IgD-negative memory B cell (primary cell): ENCODE results near the gene SLC4A4. TPM values are rescaled to one million over a fixed set of nuclear protein-coding genes. Genes with fewer than 3 reads are reported as not detected.

Experiments used
- H3K27ac Mint-ChIP-seq, 3 donors: one replicate each; pipeline ENCODE4 v1.8.0; 2020 to 2022; ENCODE audit warnings: mild to moderate bottlenecking in 3 of 3, mixed read lengths in 3 of 3, moderate library complexity in 1 of 3
- H3K27me3 Mint-ChIP-seq: one replicate; pipeline ENCODE4 v1.8.0; 2021; ENCODE audit warnings: mixed read lengths
- H3K36me3 Mint-ChIP-seq: one replicate; pipeline ENCODE4 v1.8.0; 2020; ENCODE audit warnings: mild to moderate bottlenecking, mixed read lengths
- H3K4me1 Mint-ChIP-seq, 3 donors: one replicate each; pipeline ENCODE4 v1.8.0; 2020 to 2022; ENCODE audit warnings: mixed read lengths in 3 of 3, mild to moderate bottlenecking in 1 of 3
- H3K4me3 Mint-ChIP-seq, 4 donors: one replicate each; pipeline ENCODE4 v1.8.0; 2020 to 2022; ENCODE audit warnings: mild to moderate bottlenecking in 4 of 4, mixed read lengths in 4 of 4, moderate library complexity in 3 of 4
- H3K9me3 Mint-ChIP-seq, 3 donors: one replicate each; pipeline ENCODE4 v1.8.0; 2020 to 2021; ENCODE audit warnings: mixed read lengths in 3 of 3, mild to moderate bottlenecking in 1 of 3
- polyA plus RNA-seq: library from polyadenylated mRNA; unstranded; fragments of 300-500 nt; fragmentation: Illumina TruSeq; gene quantifications from one replicate; pipeline ENCODE4 v1.2.3, GENCODE V29; 2021

The SLC4A4 gene
- polyA plus RNA-seq, 1 donor from 2014 or later = not detected

GRCh38 chr4:71417150-71417549, 78.3 kb downstream of the SLC4A4 start:
- H3K36me3 Mint-ChIP-seq = no peaks in the 10 kb centered on the region
- no peak overlapping the region for H3K27ac Mint-ChIP-seq
- H3K4me1 Mint-ChIP-seq = no peaks in the 10 kb centered on the region
- no peak overlapping the region for H3K4me3 Mint-ChIP-seq
- no peaks in the 10 kb centered on the region for H3K27me3 Mint-ChIP-seq
- H3K9me3 Mint-ChIP-seq = peaks cover 0 to 4% (median 0%) of the 10 kb centered on the region in 3 donors

DNA sequence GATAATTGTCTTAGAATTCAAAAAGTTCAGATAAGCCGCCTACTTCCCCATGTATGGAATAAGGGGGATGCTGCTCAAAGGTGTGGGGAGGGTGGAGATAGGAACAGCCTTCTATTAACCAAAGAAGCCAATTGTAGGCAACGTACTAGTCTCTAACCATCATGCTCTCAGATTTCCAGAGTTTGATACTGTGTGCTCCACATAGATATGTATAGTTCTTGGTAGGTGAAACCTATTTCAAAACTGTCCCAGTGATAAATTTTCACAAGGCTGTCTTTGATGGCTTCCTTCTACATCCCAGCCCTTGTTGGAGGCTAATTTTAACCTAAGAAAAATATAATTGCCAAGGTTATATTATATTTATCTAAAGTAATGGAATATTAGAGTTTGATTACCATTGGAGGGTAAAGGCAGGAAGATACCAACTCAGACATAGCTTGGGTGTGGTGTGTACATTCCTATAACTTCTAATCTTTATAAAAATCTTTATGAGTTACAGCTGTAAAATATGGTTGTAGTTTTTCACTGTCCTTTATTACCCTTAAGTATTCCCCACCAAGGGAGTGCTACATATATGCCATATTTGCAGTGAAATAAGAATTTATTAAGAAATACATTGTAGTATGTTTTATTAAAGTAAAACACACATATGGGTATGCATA, 87.7 kb downstream of the SLC4A4 start:
- H3K4me3 Mint-ChIP-seq = no peak overlapping the region
- no peaks in the 10 kb centered on the region for H3K4me1 Mint-ChIP-seq
- no peaks in the 10 kb centered on the region for H3K27me3 Mint-ChIP-seq
- H3K27ac Mint-ChIP-seq = no peak overlapping the region
- no peaks in the 10 kb centered on the region for H3K36me3 Mint-ChIP-seq
- H3K9me3 Mint-ChIP-seq = peaks cover 0 to 6% (median 0%) of the 10 kb centered on the region in 3 donors

DNA sequence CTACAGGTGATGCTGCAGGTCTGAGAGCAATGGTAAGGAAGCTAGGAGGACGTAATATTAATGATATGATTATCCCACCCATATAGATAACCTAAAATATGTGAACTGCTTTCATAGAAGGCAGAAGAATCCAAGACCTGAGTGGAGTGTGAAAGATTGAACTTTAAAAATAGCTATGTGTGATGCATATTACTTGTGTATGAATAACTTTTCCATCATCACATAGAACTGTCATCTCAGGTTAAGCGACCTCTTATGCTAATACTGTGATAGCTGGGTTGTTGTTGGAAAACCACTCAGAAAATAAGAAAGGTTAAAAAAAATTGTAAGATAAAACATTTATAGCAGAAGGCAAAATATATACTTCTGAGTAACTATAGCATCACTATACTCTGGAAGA, 90.3 kb downstream of the SLC4A4 start:
- no peak overlapping the region for H3K27ac Mint-ChIP-seq
- H3K9me3 Mint-ChIP-seq = peaks cover 0 to 6% (median 0%) of the 10 kb centered on the region in 3 donors
- H3K36me3 Mint-ChIP-seq = no peaks in the 10 kb centered on the region
- H3K4me3 Mint-ChIP-seq = no peak overlapping the region
- no peaks in the 10 kb centered on the region for H3K27me3 Mint-ChIP-seq
- H3K4me1 Mint-ChIP-seq = no peaks in the 10 kb centered on the region

GRCh38 chr4:71429962-71430361, 91.1 kb downstream of the SLC4A4 start:
- Mint-ChIP-seq H3K9me3 (peaks cover 0 to 8% (median 0%) of the 10 kb centered on the region in 3 donors), H3K27ac (no peak overlapping the region), H3K27me3 (peaks cover 3% of the 10 kb centered on the region), H3K4me1 (no peaks in the 10 kb centered on the region), H3K4me3 (no peak overlapping the region), H3K36me3 (no peaks in the 10 kb centered on the region)

DNA sequence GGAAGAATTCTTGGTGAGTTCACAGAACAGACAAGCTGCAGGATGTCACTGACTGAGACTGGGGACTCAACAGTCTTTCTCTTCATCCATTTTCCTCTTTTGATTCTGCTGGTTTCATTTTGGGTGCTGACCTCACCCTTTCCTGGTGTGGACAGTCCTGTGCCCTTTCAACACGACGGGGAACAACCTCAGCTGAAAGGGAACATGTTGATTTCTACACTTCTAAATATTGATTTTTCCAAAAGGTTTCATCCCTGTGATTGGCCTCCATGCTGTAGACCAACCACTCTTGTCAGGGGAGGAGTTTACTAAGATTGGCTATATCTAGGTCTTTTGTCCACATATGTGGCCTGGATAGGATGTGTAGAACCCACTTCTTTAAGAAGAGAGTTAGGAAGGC, 91.8 kb downstream of the SLC4A4 start:
- peaks cover 4% of the 10 kb centered on the region for H3K27me3 Mint-ChIP-seq
- H3K36me3 Mint-ChIP-seq = no peaks in the 10 kb centered on the region
- no peak overlapping the region for H3K27ac Mint-ChIP-seq
- no peaks in the 10 kb centered on the region for H3K4me1 Mint-ChIP-seq
- peaks cover 0 to 8% (median 0%) of the 10 kb centered on the region in 3 donors for H3K9me3 Mint-ChIP-seq
- H3K4me3 Mint-ChIP-seq = no peak overlapping the region

GRCh38 chr4:71440612-71441011, 101.8 kb downstream of the SLC4A4 start:
- Mint-ChIP-seq H3K4me1 (peaks cover 0 to 2% (median 0%) of the 10 kb centered on the region in 3 donors), H3K27me3 (peaks cover 5% of the 10 kb centered on the region), H3K9me3 (peaks cover 0 to 1% (median 0%) of the 10 kb centered on the region in 3 donors), H3K4me3 (no peak overlapping the region), H3K27ac (no peak overlapping the region), H3K36me3 (no peaks in the 10 kb centered on the region)

GRCh38 chr4:71441186-71442169, 102.7 kb downstream of the SLC4A4 start:
- Mint-ChIP-seq H3K36me3 (no peaks in the 10 kb centered on the region), H3K9me3 (peaks cover 0 to 1% (median 0%) of the 10 kb centered on the region in 3 donors), H3K27ac (no peak overlapping the region), H3K27me3 (peaks cover 5% of the 10 kb centered on the region), H3K4me1 (peaks cover 0 to 2% (median 0%) of the 10 kb centered on the region in 3 donors), H3K4me3 (no peak overlapping the region)

GRCh38 chr4:71442336-71442735, 103.5 kb downstream of the SLC4A4 start:
- peaks cover 5% of the 10 kb centered on the region for H3K27me3 Mint-ChIP-seq

GRCh38 chr4:71444395-71444794, 105.6 kb downstream of the SLC4A4 start:
- Mint-ChIP-seq H3K27me3 (peaks cover 5% of the 10 kb centered on the region), H3K36me3 (no peaks in the 10 kb centered on the region), H3K4me1 (peaks cover 0 to 2% (median 0%) of the 10 kb centered on the region in 3 donors), H3K27ac (no peak overlapping the region), H3K9me3 (peaks cover 0 to under 1% (median 0%) of the 10 kb centered on the region in 3 donors), H3K4me3 (no peak overlapping the region)

More at GRCh38 chr4:71442336-71442735, 103.5 kb downstream of the SLC4A4 start:
- no peak overlapping the region for H3K27ac Mint-ChIP-seq
- H3K4me3 Mint-ChIP-seq = no peak overlapping the region
- no peaks in the 10 kb centered on the region for H3K36me3 Mint-ChIP-seq
- peaks cover 0 to 2% (median 0%) of the 10 kb centered on the region in 3 donors for H3K4me1 Mint-ChIP-seq
- H3K9me3 Mint-ChIP-seq = peaks cover 0 to 1% (median 0%) of the 10 kb centered on the region in 3 donors

DNA sequence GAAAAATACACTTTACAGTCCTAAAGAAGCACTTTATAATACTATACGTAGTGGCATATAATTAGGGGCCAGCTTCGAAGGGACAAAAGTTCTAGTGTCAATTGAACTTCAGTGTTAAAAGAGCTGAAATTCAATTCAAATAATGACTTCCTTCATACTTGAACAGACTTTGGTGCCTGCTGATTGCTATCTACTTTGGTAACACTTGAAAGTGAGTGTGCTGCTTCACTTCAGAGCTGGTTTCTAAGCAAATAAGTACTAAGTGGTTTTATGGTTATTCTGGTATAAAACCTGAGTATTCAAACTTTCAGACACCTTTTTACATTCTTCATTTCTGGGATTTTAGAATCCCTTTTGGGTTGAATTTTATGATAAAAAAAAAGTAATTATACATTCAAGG, 107.0 kb downstream of the SLC4A4 start:
- no peak overlapping the region for H3K4me3 Mint-ChIP-seq
- H3K27ac Mint-ChIP-seq = no peak overlapping the region
- H3K36me3 Mint-ChIP-seq = no peaks in the 10 kb centered on the region
- H3K4me1 Mint-ChIP-seq = no peaks in the 10 kb centered on the region
- H3K9me3 Mint-ChIP-seq = no peaks in the 10 kb centered on the region
- H3K27me3 Mint-ChIP-seq = no peaks in the 10 kb centered on the region

DNA sequence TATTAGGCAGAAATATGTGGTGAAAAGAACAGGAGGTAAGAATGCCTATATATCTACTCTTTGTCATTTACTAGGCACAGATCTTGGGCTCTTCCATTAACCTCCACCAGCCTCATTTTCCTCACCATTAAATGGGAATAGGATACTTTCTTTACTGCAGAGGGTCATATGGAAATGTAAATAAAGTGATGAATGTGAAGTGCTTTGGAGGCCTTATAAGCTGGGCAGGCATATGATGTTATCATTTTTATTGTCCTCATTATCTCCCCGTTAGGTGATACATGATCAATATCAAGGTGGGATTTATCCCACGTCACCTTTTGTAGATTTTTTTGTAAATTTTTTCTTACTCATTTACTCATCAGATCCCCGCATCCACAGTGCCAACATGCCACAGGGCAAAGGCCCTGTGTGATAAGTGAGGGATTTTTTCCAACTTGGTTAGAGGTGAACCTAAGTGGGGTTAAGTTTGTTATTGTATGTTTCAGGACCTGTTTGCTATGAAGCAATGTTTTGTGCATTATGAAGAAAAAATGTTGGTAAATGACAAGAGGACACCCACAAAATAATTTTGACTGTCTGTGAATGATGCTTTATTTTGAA, 107.8 kb downstream of the SLC4A4 start:
- Mint-ChIP-seq H3K4me3 (no peak overlapping the region), H3K4me1 (no peaks in the 10 kb centered on the region), H3K9me3 (no peaks in the 10 kb centered on the region), H3K27ac (no peak overlapping the region), H3K36me3 (no peaks in the 10 kb centered on the region), H3K27me3 (no peaks in the 10 kb centered on the region)

GRCh38 chr4:71449040-71449439, 110.2 kb downstream of the SLC4A4 start:
- Mint-ChIP-seq H3K4me1 (no peaks in the 10 kb centered on the region), H3K9me3 (no peaks in the 10 kb centered on the region), H3K27ac (no peak overlapping the region), H3K36me3 (no peaks in the 10 kb centered on the region), H3K27me3 (no peaks in the 10 kb centered on the region), H3K4me3 (no peak overlapping the region)

DNA sequence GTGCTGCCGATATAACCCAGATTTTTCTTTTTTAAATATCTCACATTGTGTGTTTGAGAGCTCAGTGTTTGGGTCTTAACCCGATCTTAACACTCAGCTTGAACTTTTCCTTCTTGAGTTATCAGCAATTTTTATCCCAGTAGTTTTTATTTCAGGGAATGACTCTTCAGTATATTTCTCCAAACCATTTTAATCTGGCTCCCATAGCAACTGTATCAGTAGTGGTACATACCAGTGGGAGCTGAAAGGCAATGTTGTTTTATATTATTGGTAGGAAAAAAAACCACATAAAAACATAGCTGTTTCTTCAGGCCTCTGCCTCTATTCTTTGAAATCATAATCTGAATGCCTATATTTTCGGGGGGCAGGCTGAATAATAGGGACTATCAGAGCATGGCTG, 111.1 kb downstream of the SLC4A4 start:
- H3K4me3 Mint-ChIP-seq = no peak overlapping the region

DNA sequence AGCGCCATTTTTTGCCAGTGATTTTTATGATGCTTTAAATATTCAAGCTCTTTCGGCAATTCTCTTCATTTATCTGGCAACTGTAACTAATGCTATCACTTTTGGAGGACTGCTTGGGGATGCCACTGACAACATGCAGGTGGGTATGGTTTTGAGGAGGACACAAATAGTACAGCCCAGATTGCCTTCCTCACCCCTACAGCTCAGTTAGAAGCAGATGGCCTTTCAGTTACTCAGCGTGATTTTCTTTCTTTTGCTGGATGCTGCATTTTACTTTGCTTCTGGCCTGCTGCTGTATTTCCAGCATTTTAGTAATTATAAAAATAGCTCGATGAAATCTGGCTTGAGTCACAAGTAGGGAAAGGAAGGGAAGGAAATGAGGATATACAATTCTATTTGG, 114.7 kb downstream of the SLC4A4 start:
- H3K27me3 Mint-ChIP-seq = no peaks in the 10 kb centered on the region
- H3K4me3 Mint-ChIP-seq = no peak overlapping the region
- no peak overlapping the region for H3K27ac Mint-ChIP-seq
- no peaks in the 10 kb centered on the region for H3K4me1 Mint-ChIP-seq
- H3K36me3 Mint-ChIP-seq = no peaks in the 10 kb centered on the region
- no peaks in the 10 kb centered on the region for H3K9me3 Mint-ChIP-seq

More for the DNA sequence above, 111.1 kb downstream of the SLC4A4 start:
- H3K4me1 Mint-ChIP-seq = no peaks in the 10 kb centered on the region
- no peaks in the 10 kb centered on the region for H3K27me3 Mint-ChIP-seq
- H3K27ac Mint-ChIP-seq = no peak overlapping the region
- no peaks in the 10 kb centered on the region for H3K9me3 Mint-ChIP-seq
- H3K36me3 Mint-ChIP-seq = no peaks in the 10 kb centered on the region

- Mint-ChIP-seq H3K9me3 (no peaks in the 10 kb centered on the region), H3K27ac (no peak overlapping the region), H3K4me1 (no peaks in the 10 kb centered on the region), H3K4me3 (no peak overlapping the region), H3K27me3 (no peaks in the 10 kb centered on the region), H3K36me3 (no peaks in the 10 kb centered on the region)
Observed at GRCh38 chr4:71456841-71457240, 118.0 kb downstream of the SLC4A4 start.
